Body of pancreas (tissue), 4 donors: Measurements from ENCODE around the gene PPP2R5A.

Source experiments
- POLR2A ChIP-seq, 3 donors: fragments of 450-650 bp; IDR thresholded peaks; one replicate each; pipeline ENCODE4 v1.6.1; 2016; ENCODE audit warnings: antibody characterized with exemption in 3 of 3, mild to moderate bottlenecking in 2 of 3
- TF ChIP-seq, protein P1 (sequence below), 7 experiments: fragments of 450-650 bp in 4 of 7; fragments of 200-600 bp in 3 of 7; sonication (generic) in 3 of 7; IDR thresholded peaks; one replicate each; pipeline ENCODE4 v1.5.1; 2016 to 2019; ENCODE audit warnings: antibody characterized with exemption in 7 of 7

DNA sequence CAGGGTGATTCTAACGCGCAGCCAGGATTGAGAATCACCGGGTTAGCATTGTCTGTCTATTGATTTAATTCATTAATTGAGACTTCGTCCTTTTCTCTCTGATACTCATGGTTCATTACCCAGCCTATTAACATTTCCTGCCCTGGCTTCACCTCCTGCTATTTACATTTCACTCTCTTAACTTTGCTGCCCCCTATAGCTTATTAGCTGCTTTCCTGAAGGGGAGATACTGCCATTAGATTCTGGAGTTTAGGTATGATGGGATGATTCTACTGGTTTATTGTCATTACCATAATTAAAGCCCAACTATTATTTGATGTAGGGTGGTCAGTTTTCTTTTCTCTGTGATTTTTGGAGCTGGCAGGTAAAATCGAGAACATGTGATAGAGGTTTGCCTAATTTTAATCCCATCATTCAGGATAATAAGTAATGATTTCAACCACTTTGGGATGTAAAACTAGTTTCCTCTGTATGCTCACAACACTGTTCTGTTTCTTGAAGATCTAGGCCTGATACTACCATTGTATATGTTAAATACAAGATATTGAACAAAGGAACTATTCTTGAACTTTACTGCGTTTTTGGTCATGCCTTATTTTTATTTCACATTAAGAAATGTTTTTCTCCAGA lies 6.4 kb downstream of the PPP2R5A start:
- TF ChIP-seq, protein P1, sequence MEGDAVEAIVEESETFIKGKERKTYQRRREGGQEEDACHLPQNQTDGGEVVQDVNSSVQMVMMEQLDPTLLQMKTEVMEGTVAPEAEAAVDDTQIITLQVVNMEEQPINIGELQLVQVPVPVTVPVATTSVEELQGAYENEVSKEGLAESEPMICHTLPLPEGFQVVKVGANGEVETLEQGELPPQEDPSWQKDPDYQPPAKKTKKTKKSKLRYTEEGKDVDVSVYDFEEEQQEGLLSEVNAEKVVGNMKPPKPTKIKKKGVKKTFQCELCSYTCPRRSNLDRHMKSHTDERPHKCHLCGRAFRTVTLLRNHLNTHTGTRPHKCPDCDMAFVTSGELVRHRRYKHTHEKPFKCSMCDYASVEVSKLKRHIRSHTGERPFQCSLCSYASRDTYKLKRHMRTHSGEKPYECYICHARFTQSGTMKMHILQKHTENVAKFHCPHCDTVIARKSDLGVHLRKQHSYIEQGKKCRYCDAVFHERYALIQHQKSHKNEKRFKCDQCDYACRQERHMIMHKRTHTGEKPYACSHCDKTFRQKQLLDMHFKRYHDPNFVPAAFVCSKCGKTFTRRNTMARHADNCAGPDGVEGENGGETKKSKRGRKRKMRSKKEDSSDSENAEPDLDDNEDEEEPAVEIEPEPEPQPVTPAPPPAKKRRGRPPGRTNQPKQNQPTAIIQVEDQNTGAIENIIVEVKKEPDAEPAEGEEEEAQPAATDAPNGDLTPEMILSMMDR (IDR thresholded peaks at IDR 0.05) = peak; percentile 31 to 83 (median 78)
- TF ChIP-seq POLR2A (IDR thresholded peaks at IDR 0.05) = no peak
